ENCODE data around the gene MUC22.

Gene MUC22

DNA sequence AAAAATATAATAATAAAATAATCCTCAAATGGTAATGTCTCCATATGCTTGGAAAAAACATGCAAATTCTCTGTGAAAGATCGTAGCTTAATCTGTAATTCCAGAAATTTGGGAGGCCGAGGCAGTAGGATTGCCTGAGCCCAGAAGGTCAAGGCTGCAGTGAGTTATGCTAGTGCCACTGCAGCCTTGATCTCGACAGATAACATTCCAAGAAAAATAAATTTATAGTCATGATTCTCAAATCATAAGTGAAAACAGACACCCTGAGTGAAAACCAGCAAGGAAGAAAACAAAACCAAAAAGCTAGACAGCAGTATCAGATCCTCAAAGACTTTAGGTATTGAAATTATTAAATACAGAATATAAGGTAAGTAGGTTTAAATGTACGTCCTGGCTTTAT, 30.6 kb upstream of the MUC22 start:
- H3K79me1 ChIP-seq (ENCODE audit: low read depth, low read length), result no peaks in the 10 kb centered on the region
- no peak overlapping the region for H3K18ac ChIP-seq (ENCODE audit: low read length)
- peaks cover 0 to 10% of the 10 kb centered on the region in 2 donors for H3K4me1 ChIP-seq (ENCODE audit: control insufficient read depth in 2 of 2, insufficient read depth in 1 of 2, low read depth in 1 of 2, low read length in 2 of 2)
- peaks cover 0 to 4% (median 0%) of the 10 kb centered on the region in 3 experiments for H3K27me3 ChIP-seq (ENCODE audit: control insufficient read depth in 3 of 3, insufficient read depth in 3 of 3, low read depth in 1 of 3, low read length in 3 of 3)
- no peak overlapping the region for H4K91ac ChIP-seq (ENCODE audit: low read depth, low read length, poor library complexity)
- H3K23ac ChIP-seq (ENCODE audit: low read depth, low read length, poor library complexity), result no peak overlapping the region
- H3K9me3 ChIP-seq (replicated peaks in 1 of 2; ENCODE audit: control insufficient read depth in 2 of 2, insufficient read depth in 1 of 2, low read depth in 1 of 2, low read length in 2 of 2), result no peaks in the 10 kb centered on the region
- no peak overlapping the region for H3K14ac ChIP-seq (ENCODE audit: low read length)
- H4K8ac ChIP-seq (ENCODE audit: low read depth, low read length), result no peak overlapping the region
- no peak for DNase-seq (ENCODE audit: low spot score)
- H3K4ac ChIP-seq (ENCODE audit: low read length), result no peak overlapping the region
- H2BK12ac ChIP-seq (ENCODE audit: low read length), result no peak overlapping the region
- H3K36me3 ChIP-seq (replicated peaks in 1 of 2; ENCODE audit: control insufficient read depth in 2 of 2, insufficient read depth in 2 of 2, low read length in 2 of 2), result no peaks in the 10 kb centered on the region
- no CpG with 5 or more reads among the region's 4 CpGs for WGBS, 2 donors (ENCODE audit: extremely low coverage in 2 of 2, insufficient read length in 2 of 2, insufficient replicate concordance in 1 of 2)
- H2BK120ac ChIP-seq (ENCODE audit: low read depth, low read length), result no peak overlapping the region
- H2AK5ac ChIP-seq (ENCODE audit: low read depth, low read length), result no peak overlapping the region
- no peak overlapping the region for H2BK15ac ChIP-seq (ENCODE audit: low read length)
- no peak overlapping the region for H3K4me3 ChIP-seq (ENCODE audit: low read length in 2 of 2)
- no peak overlapping the region for H2BK5ac ChIP-seq (ENCODE audit: low read length)
- no peak overlapping the region for H3K27ac ChIP-seq (replicated peaks; ENCODE audit: low read length)
- no peak overlapping the region for H3K9ac ChIP-seq (ENCODE audit: low read depth, low read length, poor library complexity)
- no peak overlapping the region for H2AFZ ChIP-seq (ENCODE audit: low read length)
- no peak overlapping the region for H3K4me2 ChIP-seq (ENCODE audit: insufficient read depth, low read length, poor library complexity, severe bottlenecking)

DNA sequence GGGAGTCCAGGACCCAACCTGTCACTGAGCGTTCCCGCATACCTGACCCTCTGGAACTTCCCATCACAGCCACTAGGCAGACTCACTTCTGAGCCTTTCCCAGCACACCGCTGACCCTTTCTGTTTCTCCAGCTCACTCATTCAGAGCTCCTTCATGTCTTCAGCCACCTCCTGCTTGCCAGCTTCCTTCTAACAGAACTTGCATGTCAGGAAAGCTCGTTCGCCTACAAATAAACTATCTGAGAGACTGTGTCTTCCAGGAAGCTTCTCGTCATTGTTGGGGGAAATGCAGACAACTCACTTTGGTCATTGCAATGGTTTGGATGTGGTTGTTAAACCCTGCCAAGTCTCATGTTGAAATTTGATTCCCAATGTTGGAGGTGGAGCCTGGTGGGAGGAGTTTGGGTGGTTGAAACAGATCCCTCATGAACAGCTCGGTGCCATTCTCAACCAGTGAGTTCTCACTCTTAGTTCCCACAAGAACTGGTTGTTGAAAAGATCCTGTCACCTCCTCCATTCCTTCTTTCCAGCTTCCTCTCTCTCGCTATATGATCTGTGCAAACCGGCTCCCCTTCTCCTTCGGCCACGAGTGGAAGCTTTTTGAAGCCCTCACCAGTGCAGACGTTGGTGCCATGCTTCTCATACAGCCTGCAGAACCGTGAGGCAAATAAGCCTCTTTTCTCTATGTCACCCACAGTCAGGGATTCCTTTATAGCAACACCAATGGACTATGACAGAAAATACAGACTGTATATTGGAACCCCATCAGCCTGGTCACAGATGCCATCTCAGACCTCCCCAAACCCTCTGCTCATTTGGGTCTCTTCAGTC, 28.1 kb upstream of the MUC22 start:
- Histone ChIP-seq H2AFZ (ENCODE audit: low read length) (peak overlapping the region; percentile 76), H2BK120ac (ENCODE audit: low read depth, low read length) (no peak overlapping the region), H3K18ac (ENCODE audit: low read length) (peak overlapping the region; percentile 12), H2BK5ac (ENCODE audit: low read length) (no peak overlapping the region), H3K4me3 (ENCODE audit: low read length in 2 of 2) (no peak overlapping the region), H3K9ac (ENCODE audit: low read depth, low read length, poor library complexity) (no peak overlapping the region), H3K36me3 (replicated peaks in 1 of 2; ENCODE audit: control insufficient read depth in 2 of 2, insufficient read depth in 2 of 2, low read length in 2 of 2) (no peaks in the 10 kb centered on the region), H3K14ac (ENCODE audit: low read length) (no peak overlapping the region), H3K27me3 (ENCODE audit: control insufficient read depth in 3 of 3, insufficient read depth in 3 of 3, low read depth in 1 of 3, low read length in 3 of 3) (peaks cover 0 to 4% (median 0%) of the 10 kb centered on the region in 3 experiments), H3K4ac (ENCODE audit: low read length) (no peak overlapping the region), H3K79me1 (ENCODE audit: low read depth, low read length) (no peaks in the 10 kb centered on the region), H3K27ac (replicated peaks; ENCODE audit: low read length) (peak overlapping the region; percentile 30), H2BK15ac (ENCODE audit: low read length) (no peak overlapping the region), H4K91ac (ENCODE audit: low read depth, low read length, poor library complexity) (no peak overlapping the region), H3K4me1 (ENCODE audit: control insufficient read depth in 2 of 2, insufficient read depth in 1 of 2, low read depth in 1 of 2, low read length in 2 of 2) (peaks cover 0 to 10% of the 10 kb centered on the region in 2 donors), H3K4me2 (ENCODE audit: insufficient read depth, low read length, poor library complexity, severe bottlenecking) (peak overlapping the region; percentile 61), H3K9me3 (replicated peaks in 1 of 2; ENCODE audit: control insufficient read depth in 2 of 2, insufficient read depth in 1 of 2, low read depth in 1 of 2, low read length in 2 of 2) (no peaks in the 10 kb centered on the region), H2AK5ac (ENCODE audit: low read depth, low read length) (no peak overlapping the region), H4K8ac (ENCODE audit: low read depth, low read length) (no peak overlapping the region), H2BK12ac (ENCODE audit: low read length) (no peak overlapping the region), H3K23ac (ENCODE audit: low read depth, low read length, poor library complexity) (no peak overlapping the region)
- peak; percentile 21 for DNase-seq (ENCODE audit: low spot score)
- WGBS, 2 donors (ENCODE audit: extremely low coverage in 2 of 2, insufficient read length in 2 of 2, insufficient replicate concordance in 1 of 2), result no CpG with 5 or more reads among the region's 13 CpGs

DNA sequence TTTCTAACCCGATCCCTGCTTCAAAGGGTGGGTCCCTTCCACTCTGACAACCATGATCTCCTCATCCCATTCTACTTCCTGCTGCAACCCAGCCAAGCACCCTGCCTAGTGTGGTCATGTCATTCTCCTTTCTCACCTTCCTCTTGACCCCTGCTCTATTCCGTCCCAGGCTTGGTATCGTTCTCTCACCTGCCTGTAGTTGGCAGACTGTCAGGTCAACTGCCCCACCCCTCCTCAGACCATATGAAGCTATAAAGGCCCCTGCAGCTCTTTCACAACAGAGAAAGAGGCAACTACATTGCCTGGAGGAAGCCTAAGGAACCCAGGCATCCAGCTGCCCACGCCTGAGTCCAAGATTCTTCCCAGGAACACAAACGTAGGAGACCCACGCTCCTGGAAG, 26.8 kb upstream of the MUC22 start, which contains the start of gene MUC21:
TSS of gene MUC21 (plus strand) at position 280 of the 400 bp plus-strand sequence. CDS start 241 bp downstream, outside the sequence.
- Histone ChIP-seq H4K91ac (ENCODE audit: low read depth, low read length, poor library complexity) (no peak within 1 kb of the TSS), H3K9ac (ENCODE audit: low read depth, low read length, poor library complexity) (no peak within 1 kb of the TSS), H3K14ac (ENCODE audit: low read length) (no peak within 1 kb of the TSS), H3K18ac (ENCODE audit: low read length) (no peak within 1 kb of the TSS), H4K8ac (ENCODE audit: low read depth, low read length) (no peak within 1 kb of the TSS), H3K23ac (ENCODE audit: low read depth, low read length, poor library complexity) (no peak within 1 kb of the TSS), H2BK12ac (ENCODE audit: low read length) (no peak within 1 kb of the TSS), H3K4me1 (ENCODE audit: control insufficient read depth in 2 of 2, insufficient read depth in 1 of 2, low read depth in 1 of 2, low read length in 2 of 2) (peaks cover 0 to 10% of the 10 kb centered on the region in 2 donors), H3K4me3 (ENCODE audit: low read length in 2 of 2) (no peak within 1 kb of the TSS), H2BK15ac (ENCODE audit: low read length) (peak within 1 kb of the TSS; percentile 4), H3K36me3 (replicated peaks in 1 of 2; ENCODE audit: control insufficient read depth in 2 of 2, insufficient read depth in 2 of 2, low read length in 2 of 2) (no peaks in the 10 kb centered on the region), H3K4me2 (ENCODE audit: insufficient read depth, low read length, poor library complexity, severe bottlenecking) (no peak within 1 kb of the TSS), H3K79me1 (ENCODE audit: low read depth, low read length) (no peaks in the 10 kb centered on the region), H3K27ac (replicated peaks; ENCODE audit: low read length) (no peak within 1 kb of the TSS), H2AK5ac (ENCODE audit: low read depth, low read length) (peak within 1 kb of the TSS; percentile 16), H2BK120ac (ENCODE audit: low read depth, low read length) (no peak within 1 kb of the TSS), H2BK5ac (ENCODE audit: low read length) (no peak within 1 kb of the TSS), H2AFZ (ENCODE audit: low read length) (peak within 1 kb of the TSS; percentile 76), H3K9me3 (replicated peaks in 1 of 2; ENCODE audit: control insufficient read depth in 2 of 2, insufficient read depth in 1 of 2, low read depth in 1 of 2, low read length in 2 of 2) (no peaks in the 10 kb centered on the region), H3K4ac (ENCODE audit: low read length) (no peak within 1 kb of the TSS), H3K27me3 (ENCODE audit: control insufficient read depth in 3 of 3, insufficient read depth in 3 of 3, low read depth in 1 of 3, low read length in 3 of 3) (peaks cover 0 to 4% (median 0%) of the 10 kb centered on the region in 3 experiments)
- no CpG with 5 or more reads among the region's 6 CpGs for WGBS, 2 donors (ENCODE audit: extremely low coverage in 2 of 2, insufficient read length in 2 of 2, insufficient replicate concordance in 1 of 2)
- no peak for DNase-seq (ENCODE audit: low spot score)

DNA sequence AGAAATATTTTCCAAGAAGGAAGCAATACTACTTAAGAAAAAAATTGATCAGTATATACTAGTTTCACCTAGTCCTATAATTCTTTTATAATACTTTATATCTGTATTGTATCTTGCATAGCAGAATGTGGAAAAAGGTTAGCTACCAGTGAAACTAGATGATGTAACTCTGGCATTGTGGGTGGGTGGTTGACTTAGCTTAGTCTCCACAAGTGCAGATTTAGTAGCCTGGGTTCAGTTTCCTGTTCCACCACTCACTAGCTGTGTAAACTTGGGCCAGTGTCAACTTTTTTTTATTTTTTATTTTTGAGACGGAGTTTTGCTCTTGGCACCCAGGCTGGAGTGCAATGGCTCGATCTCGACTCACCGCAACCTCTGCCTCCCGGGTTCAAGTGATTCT, 24.8 kb upstream of the MUC22 start:
- no peak for DNase-seq (ENCODE audit: low spot score)
- no peak overlapping the region for H3K27ac ChIP-seq (replicated peaks; ENCODE audit: low read length)
- no peaks in the 10 kb centered on the region for H3K36me3 ChIP-seq (replicated peaks in 1 of 2; ENCODE audit: control insufficient read depth in 2 of 2, insufficient read depth in 2 of 2, low read length in 2 of 2)
- no CpG with 5 or more reads among the region's 5 CpGs for WGBS, 2 donors (ENCODE audit: extremely low coverage in 2 of 2, insufficient read length in 2 of 2, insufficient replicate concordance in 1 of 2)
- no peak overlapping the region for H3K23ac ChIP-seq (ENCODE audit: low read depth, low read length, poor library complexity)
- H2BK5ac ChIP-seq (ENCODE audit: low read length), result no peak overlapping the region
- H2BK12ac ChIP-seq (ENCODE audit: low read length), result no peak overlapping the region
- H2AFZ ChIP-seq (ENCODE audit: low read length), result no peak overlapping the region
- no peak overlapping the region for H3K9ac ChIP-seq (ENCODE audit: low read depth, low read length, poor library complexity)
- no peaks in the 10 kb centered on the region for H3K9me3 ChIP-seq (replicated peaks in 1 of 2; ENCODE audit: control insufficient read depth in 2 of 2, insufficient read depth in 1 of 2, low read depth in 1 of 2, low read length in 2 of 2)
- H4K8ac ChIP-seq (ENCODE audit: low read depth, low read length), result no peak overlapping the region
- H4K91ac ChIP-seq (ENCODE audit: low read depth, low read length, poor library complexity), result no peak overlapping the region
- no peak overlapping the region for H3K4me2 ChIP-seq (ENCODE audit: insufficient read depth, low read length, poor library complexity, severe bottlenecking)
- no peaks in the 10 kb centered on the region for H3K79me1 ChIP-seq (ENCODE audit: low read depth, low read length)
- no peak overlapping the region for H3K4ac ChIP-seq (ENCODE audit: low read length)
- H2BK15ac ChIP-seq (ENCODE audit: low read length), result no peak overlapping the region
- no peaks in the 10 kb centered on the region for H3K27me3 ChIP-seq (ENCODE audit: control insufficient read depth in 3 of 3, insufficient read depth in 3 of 3, low read depth in 1 of 3, low read length in 3 of 3)
- no peak overlapping the region for H3K4me3 ChIP-seq (ENCODE audit: low read length in 2 of 2)
- no peak overlapping the region for H3K18ac ChIP-seq (ENCODE audit: low read length)
- H2BK120ac ChIP-seq (ENCODE audit: low read depth, low read length), result no peak overlapping the region
- H3K4me1 ChIP-seq (ENCODE audit: control insufficient read depth in 2 of 2, insufficient read depth in 1 of 2, low read depth in 1 of 2, low read length in 2 of 2), result peaks cover 0 to 10% of the 10 kb centered on the region in 2 donors
- H3K14ac ChIP-seq (ENCODE audit: low read length), result no peak overlapping the region
- no peak overlapping the region for H2AK5ac ChIP-seq (ENCODE audit: low read depth, low read length)
